ENCODE results near the gene CENPV. TPM values are rescaled to one million over a fixed set of nuclear protein-coding genes. Genes with fewer than 3 reads are reported as not detected.
A peak's percentile ranks its signal among the peaks of the same experiment; 100 is the strongest.

Gene CENPV
- total and polyA plus RNA-seq, 2 of the 13 experiments (the other 11 are each of a cell fraction or from before 2014, with no cell fraction given), result 193 to 292 TPM

DNA sequence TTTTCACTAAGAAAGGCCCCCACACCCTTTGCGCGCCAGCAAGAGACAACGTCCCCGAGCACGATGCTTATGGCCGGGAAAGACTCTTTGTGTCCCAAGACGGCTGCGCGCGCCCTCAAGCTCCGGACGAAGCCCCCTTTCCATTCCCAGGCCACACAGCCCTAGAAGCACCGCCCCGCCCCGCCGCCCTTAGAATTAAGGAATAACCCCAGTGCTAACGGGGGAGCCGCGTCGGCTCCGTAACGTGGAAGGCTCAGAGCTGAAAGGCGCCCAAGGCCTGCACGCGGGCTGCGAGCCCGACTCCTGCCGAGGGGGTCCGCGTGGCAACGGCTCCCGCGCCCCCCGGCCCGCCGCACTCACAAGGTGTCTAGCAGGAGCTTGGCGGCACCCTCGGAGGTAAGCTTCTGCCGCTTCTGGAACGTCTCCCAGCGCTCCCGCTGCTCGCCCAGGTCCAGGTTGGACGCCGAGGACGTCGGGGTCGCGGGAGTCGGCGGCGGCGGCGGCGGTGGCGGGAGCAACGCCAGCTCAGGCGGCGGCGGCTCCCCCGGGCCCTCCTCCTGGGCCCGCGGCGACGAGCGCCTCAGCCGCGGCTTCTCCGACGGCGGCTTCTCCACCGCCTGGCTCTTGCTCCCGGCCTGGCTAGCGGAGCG lies 477 bp downstream of the CENPV start (continued):
- 0 out of 2 replicates have a peak, but pooled peaks have one; percentile 71 for TF ChIP-seq ZNF224 (CRISPR knock-in tag; IDR thresholded peaks at IDR 0.05)
- TF ChIP-seq IKZF1 (IDR thresholded peaks at IDR 0.05), result no peak
- no peak for TF ChIP-seq SRSF4 (IDR thresholded peaks at IDR 0.05; ENCODE audit: low read depth, low read length, poor library complexity, severe bottlenecking)
- TF ChIP-seq PTBP1 (IDR thresholded peaks at IDR 0.05; ENCODE audit: low read depth, low read length, poor library complexity, severe bottlenecking), result peak; percentile 68
- TF ChIP-seq TOE1 (CRISPR knock-in tag; IDR thresholded peaks at IDR 0.05), result no peak
- no peak for TF ChIP-seq ATF4 (CRISPR knock-in tag; IDR thresholded peaks at IDR 0.05)
- no peak for TF ChIP-seq SOX6 (IDR thresholded peaks at IDR 0.05)
- TF ChIP-seq SOX6 (CRISPR knock-in tag; IDR thresholded peaks at IDR 0.05), result no peak; the same call in none of the 2 replicates
- TF ChIP-seq KDM5B (CRISPR knock-in tag; IDR thresholded peaks at IDR 0.05; ENCODE audit: borderline replicate concordance), result peak; percentile 87
- TF ChIP-seq ZNF251 (CRISPR knock-in tag; IDR thresholded peaks at IDR 0.05), result no peak
- TF ChIP-seq PHF20 (CRISPR knock-in tag; IDR thresholded peaks at IDR 0.05), result no peak
- TF ChIP-seq TBL1XR1 (IDR thresholded peaks at IDR 0.05; ENCODE audit: borderline replicate concordance, low read length, partially characterized antibody), result no peak
- TF ChIP-seq WIZ (CRISPR knock-in tag; IDR thresholded peaks at IDR 0.05), result 0 out of 2 replicates have a peak, but pooled peaks have one; percentile 52
- 0 out of 2 replicates have a peak, but pooled peaks have one; percentile 11 for TF ChIP-seq KMT2A (CRISPR knock-in tag; IDR thresholded peaks at IDR 0.05)
- no peak for TF ChIP-seq ZNF780A (CRISPR knock-in tag; IDR thresholded peaks at IDR 0.05)
- no peak for TF ChIP-seq ISX (CRISPR knock-in tag; conservative IDR thresholded peaks at IDR 0.05)
- TF ChIP-seq RORA (CRISPR knock-in tag; IDR thresholded peaks at IDR 0.05), result no peak
- peak; percentile 62 for TF ChIP-seq HNRNPLL (IDR thresholded peaks at IDR 0.05; ENCODE audit: low read depth, low read length, poor library complexity, severe bottlenecking)
- no peak for TF ChIP-seq BCLAF1 (IDR thresholded peaks at IDR 0.05)
- TF ChIP-seq ZNF280B (CRISPR knock-in tag; IDR thresholded peaks at IDR 0.05; ENCODE audit: borderline replicate concordance), result peak; percentile 72; the same call in 1 of the 2 replicates
- TF ChIP-seq ZNF335 (CRISPR knock-in tag; IDR thresholded peaks at IDR 0.05), result no peak
- TF ChIP-seq TCF12 (IDR thresholded peaks at IDR 0.05), result no peak
- TF ChIP-seq TCF12 (CRISPR knock-in tag; IDR thresholded peaks at IDR 0.05), result 0 out of 2 replicates have a peak, but pooled peaks have one; percentile 28
- TF ChIP-seq, protein P1, sequence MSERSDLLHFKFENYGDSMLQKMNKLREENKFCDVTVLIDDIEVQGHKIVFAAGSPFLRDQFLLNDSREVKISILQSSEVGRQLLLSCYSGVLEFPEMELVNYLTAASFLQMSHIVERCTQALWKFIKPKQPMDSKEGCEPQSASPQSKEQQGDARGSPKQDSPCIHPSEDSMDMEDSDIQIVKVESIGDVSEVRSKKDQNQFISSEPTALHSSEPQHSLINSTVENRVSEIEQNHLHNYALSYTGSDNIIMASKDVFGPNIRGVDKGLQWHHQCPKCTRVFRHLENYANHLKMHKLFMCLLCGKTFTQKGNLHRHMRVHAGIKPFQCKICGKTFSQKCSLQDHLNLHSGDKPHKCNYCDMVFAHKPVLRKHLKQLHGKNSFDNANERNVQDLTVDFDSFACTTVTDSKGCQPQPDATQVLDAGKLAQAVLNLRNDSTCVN (CRISPR knock-in tag; IDR thresholded peaks at IDR 0.05; ENCODE audit: borderline replicate concordance), result no peak
- no peak for TF ChIP-seq ZNF577 (CRISPR knock-in tag; IDR thresholded peaks at IDR 0.05; ENCODE audit: borderline replicate concordance, low read depth)

Data from HepG2 (cell line).